PFSK-1 (cell line): ENCODE data around the gene PSAPL1.

Source experiments
- POLR2AphosphoS5 ChIP-seq: IDR thresholded peaks from 2 replicates; pipeline ENCODE4 v1.6.1; 2012; ENCODE audit warnings: low read depth, mild to moderate bottlenecking, control low read depth, low read length, moderate library complexity
- TF ChIP-seq, protein P1 (sequence below), 2 experiments: IDR thresholded peaks; 2 replicates each; pipeline versions ENCODE4 v1.6.1 to v1.8.0; 2011 to 2012; ENCODE audit warnings: low read depth in 2 of 2, low read length in 2 of 2, control low read depth in 1 of 2, inconsistent platforms in 1 of 2, mild to moderate bottlenecking in 1 of 2, moderate library complexity in 1 of 2; ENCODE audit not compliant: insufficient read depth in 1 of 2

GRCh38 chr4:7451800-7452199 lies 17.1 kb upstream of the PSAPL1 start:
- TF ChIP-seq POLR2AphosphoS5: no peak
- TF ChIP-seq, protein P1, sequence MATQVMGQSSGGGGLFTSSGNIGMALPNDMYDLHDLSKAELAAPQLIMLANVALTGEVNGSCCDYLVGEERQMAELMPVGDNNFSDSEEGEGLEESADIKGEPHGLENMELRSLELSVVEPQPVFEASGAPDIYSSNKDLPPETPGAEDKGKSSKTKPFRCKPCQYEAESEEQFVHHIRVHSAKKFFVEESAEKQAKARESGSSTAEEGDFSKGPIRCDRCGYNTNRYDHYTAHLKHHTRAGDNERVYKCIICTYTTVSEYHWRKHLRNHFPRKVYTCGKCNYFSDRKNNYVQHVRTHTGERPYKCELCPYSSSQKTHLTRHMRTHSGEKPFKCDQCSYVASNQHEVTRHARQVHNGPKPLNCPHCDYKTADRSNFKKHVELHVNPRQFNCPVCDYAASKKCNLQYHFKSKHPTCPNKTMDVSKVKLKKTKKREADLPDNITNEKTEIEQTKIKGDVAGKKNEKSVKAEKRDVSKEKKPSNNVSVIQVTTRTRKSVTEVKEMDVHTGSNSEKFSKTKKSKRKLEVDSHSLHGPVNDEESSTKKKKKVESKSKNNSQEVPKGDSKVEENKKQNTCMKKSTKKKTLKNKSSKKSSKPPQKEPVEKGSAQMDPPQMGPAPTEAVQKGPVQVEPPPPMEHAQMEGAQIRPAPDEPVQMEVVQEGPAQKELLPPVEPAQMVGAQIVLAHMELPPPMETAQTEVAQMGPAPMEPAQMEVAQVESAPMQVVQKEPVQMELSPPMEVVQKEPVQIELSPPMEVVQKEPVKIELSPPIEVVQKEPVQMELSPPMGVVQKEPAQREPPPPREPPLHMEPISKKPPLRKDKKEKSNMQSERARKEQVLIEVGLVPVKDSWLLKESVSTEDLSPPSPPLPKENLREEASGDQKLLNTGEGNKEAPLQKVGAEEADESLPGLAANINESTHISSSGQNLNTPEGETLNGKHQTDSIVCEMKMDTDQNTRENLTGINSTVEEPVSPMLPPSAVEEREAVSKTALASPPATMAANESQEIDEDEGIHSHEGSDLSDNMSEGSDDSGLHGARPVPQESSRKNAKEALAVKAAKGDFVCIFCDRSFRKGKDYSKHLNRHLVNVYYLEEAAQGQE (IDR thresholded peaks at IDR 0.05; ENCODE audit: insufficient read depth in 1 of 2, low read depth in 2 of 2, low read length in 2 of 2): no peak
